ENCODE measurements around the gene HCRTR2.
"Not testable (repeated sequence)": the region's sequence is repeated elsewhere in the genome, so short reads cannot be mapped to it uniquely, and the experiment has no call there.

GRCh38 chr6:55297214-55297613 is 122.9 kb downstream of the HCRTR2 start:
- TF ChIP-seq CTCF (IDR thresholded peaks at IDR 0.05); RCOR1 (IDR thresholded peaks at IDR 0.05; ENCODE audit: low read depth, low read length); HDAC2 (IDR thresholded peaks at IDR 0.05); ZSCAN20 (CRISPR knock-in tag; IDR thresholded peaks at IDR 0.05); POLR2AphosphoS2 (conservative IDR thresholded peaks at IDR 0.05; ENCODE audit: low read length); NR3C1 (IDR thresholded peaks at IDR 0.05); HOXA7 (CRISPR knock-in tag; IDR thresholded peaks at IDR 0.05); POLR2A (IDR thresholded peaks at IDR 0.05; ENCODE audit: low read length); GATA3 (IDR thresholded peaks at IDR 0.05; ENCODE audit: borderline replicate concordance): not testable (repeated sequence)
- TF ChIP-seq, protein P1, sequence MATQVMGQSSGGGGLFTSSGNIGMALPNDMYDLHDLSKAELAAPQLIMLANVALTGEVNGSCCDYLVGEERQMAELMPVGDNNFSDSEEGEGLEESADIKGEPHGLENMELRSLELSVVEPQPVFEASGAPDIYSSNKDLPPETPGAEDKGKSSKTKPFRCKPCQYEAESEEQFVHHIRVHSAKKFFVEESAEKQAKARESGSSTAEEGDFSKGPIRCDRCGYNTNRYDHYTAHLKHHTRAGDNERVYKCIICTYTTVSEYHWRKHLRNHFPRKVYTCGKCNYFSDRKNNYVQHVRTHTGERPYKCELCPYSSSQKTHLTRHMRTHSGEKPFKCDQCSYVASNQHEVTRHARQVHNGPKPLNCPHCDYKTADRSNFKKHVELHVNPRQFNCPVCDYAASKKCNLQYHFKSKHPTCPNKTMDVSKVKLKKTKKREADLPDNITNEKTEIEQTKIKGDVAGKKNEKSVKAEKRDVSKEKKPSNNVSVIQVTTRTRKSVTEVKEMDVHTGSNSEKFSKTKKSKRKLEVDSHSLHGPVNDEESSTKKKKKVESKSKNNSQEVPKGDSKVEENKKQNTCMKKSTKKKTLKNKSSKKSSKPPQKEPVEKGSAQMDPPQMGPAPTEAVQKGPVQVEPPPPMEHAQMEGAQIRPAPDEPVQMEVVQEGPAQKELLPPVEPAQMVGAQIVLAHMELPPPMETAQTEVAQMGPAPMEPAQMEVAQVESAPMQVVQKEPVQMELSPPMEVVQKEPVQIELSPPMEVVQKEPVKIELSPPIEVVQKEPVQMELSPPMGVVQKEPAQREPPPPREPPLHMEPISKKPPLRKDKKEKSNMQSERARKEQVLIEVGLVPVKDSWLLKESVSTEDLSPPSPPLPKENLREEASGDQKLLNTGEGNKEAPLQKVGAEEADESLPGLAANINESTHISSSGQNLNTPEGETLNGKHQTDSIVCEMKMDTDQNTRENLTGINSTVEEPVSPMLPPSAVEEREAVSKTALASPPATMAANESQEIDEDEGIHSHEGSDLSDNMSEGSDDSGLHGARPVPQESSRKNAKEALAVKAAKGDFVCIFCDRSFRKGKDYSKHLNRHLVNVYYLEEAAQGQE (IDR thresholded peaks at IDR 0.05) = not testable (repeated sequence)
- TF ChIP-seq, protein P2, sequence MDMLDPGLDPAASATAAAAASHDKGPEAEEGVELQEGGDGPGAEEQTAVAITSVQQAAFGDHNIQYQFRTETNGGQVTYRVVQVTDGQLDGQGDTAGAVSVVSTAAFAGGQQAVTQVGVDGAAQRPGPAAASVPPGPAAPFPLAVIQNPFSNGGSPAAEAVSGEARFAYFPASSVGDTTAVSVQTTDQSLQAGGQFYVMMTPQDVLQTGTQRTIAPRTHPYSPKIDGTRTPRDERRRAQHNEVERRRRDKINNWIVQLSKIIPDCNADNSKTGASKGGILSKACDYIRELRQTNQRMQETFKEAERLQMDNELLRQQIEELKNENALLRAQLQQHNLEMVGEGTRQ (IDR thresholded peaks at IDR 0.05) = not testable (repeated sequence)
